OCI-LY3 (cell line): ENCODE measurements around the gene SLIT1.

ENCODE experiments used
- EZH2phosphoT487 ChIP-seq: fragments of 200-600 bp; shearing (Covaris generic); IDR thresholded peaks from 2 replicates; pipeline ENCODE4 v1.6.1; 2018; ENCODE audit warnings: antibody characterized with exemption, mixed run types, low read depth
- TF ChIP-seq, protein P1 (sequence below): fragments of 200-600, 300-600 bp; sonication (generic); IDR thresholded peaks from 2 replicates; pipeline ENCODE4 v1.5.1; 2014; ENCODE audit warnings: antibody characterized with exemption, low read length, low read depth

DNA sequence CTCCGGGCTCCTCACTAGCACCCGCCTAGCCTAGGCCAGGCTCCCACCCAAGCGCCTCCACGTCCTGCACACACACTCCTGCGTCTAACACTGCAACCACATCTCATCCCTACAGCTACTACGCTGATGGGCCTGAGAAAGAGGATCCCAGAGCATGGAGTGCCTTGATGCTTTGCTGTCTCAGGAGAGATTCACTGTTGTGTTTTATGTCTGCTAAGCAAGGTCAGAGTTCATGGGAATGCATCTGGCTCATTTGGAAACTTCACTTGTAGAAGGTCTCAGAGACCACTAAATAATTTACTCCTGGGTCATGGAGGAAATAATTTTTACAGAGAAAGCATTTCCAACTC, 88.7 kb downstream of the SLIT1 start:
- TF ChIP-seq, protein P1, sequence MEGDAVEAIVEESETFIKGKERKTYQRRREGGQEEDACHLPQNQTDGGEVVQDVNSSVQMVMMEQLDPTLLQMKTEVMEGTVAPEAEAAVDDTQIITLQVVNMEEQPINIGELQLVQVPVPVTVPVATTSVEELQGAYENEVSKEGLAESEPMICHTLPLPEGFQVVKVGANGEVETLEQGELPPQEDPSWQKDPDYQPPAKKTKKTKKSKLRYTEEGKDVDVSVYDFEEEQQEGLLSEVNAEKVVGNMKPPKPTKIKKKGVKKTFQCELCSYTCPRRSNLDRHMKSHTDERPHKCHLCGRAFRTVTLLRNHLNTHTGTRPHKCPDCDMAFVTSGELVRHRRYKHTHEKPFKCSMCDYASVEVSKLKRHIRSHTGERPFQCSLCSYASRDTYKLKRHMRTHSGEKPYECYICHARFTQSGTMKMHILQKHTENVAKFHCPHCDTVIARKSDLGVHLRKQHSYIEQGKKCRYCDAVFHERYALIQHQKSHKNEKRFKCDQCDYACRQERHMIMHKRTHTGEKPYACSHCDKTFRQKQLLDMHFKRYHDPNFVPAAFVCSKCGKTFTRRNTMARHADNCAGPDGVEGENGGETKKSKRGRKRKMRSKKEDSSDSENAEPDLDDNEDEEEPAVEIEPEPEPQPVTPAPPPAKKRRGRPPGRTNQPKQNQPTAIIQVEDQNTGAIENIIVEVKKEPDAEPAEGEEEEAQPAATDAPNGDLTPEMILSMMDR: no peak
- no peak for TF ChIP-seq EZH2phosphoT487
